Spleen (tissue), 11 donors: Measurements from ENCODE around the gene NSG1. TPM values are rescaled to one million over a fixed set of nuclear protein-coding genes. Genes with fewer than 3 reads are reported as not detected.

ENCODE experiments used
- DNase-seq: peaks from one replicate; pipeline ENCODE4 v3.0.0-alpha.2; 2020
- H3K27ac ChIP-seq, 8 donors: fragments of 200-600 bp; sonication (generic) in 7 of 8; 1 replicate in 4 of 8; 2 replicates in 4 of 8; pipeline versions ENCODE4 v1.5.0 to v1.8.0; 2016 to 2021; ENCODE audit warnings: inconsistent platforms in 4 of 8, mild to moderate bottlenecking in 4 of 8, moderate library complexity in 1 of 8
- H3K27me3 ChIP-seq, 7 donors: fragments of 200-600 bp; sonication (generic) in 6 of 7; replicated peaks in 1 of 7; 1 replicate in 4 of 7; 2 replicates in 3 of 7; pipeline versions ENCODE4 v1.5.0 to v1.8.0; 2016 to 2021; ENCODE audit warnings: inconsistent platforms in 3 of 7, mild to moderate bottlenecking in 1 of 7
- H3K36me3 ChIP-seq, 6 donors: fragments of 200-600 bp; sonication (generic) in 5 of 6; 1 replicate in 4 of 6; 2 replicates in 2 of 6; pipeline versions ENCODE4 v1.5.0 to v1.8.0; 2016 to 2021; ENCODE audit warnings: inconsistent platforms in 2 of 6
- H3K4me1 ChIP-seq, 6 donors: fragments of 200-600 bp; sonication (generic) in 5 of 6; 1 replicate in 3 of 6; 2 replicates in 3 of 6; pipeline versions ENCODE4 v1.5.0 to v1.8.0; 2016 to 2021; ENCODE audit warnings: inconsistent platforms in 3 of 6
- H3K4me3 ChIP-seq, 8 donors: fragments of 200-600 bp; sonication (generic) in 7 of 8; 1 replicate in 4 of 8; 2 replicates in 4 of 8; pipeline versions ENCODE4 v1.5.0 to v1.8.0; 2016 to 2021; ENCODE audit warnings: inconsistent platforms in 4 of 8, mild to moderate bottlenecking in 4 of 8, moderate library complexity in 2 of 8
- H3K9me3 ChIP-seq, 8 donors: fragments of 200-600 bp; sonication (generic) in 7 of 8; 1 replicate in 4 of 8; 2 replicates in 4 of 8; pipeline versions ENCODE4 v1.5.0 to v1.8.0; 2016 to 2021; ENCODE audit warnings: inconsistent platforms in 4 of 8
- POLR2A ChIP-seq, 3 donors: fragments of 450-650 bp; IDR thresholded peaks; one replicate each; pipeline ENCODE4 v1.5.1; 2017; ENCODE audit warnings: antibody characterized with exemption in 3 of 3, mild to moderate bottlenecking in 1 of 3
- POLR2AphosphoS5 ChIP-seq, 3 donors: sonication (generic); formaldehyde crosslinking; IDR thresholded peaks; one replicate each; pipeline ENCODE4 v1.5.1; 2017; ENCODE audit warnings: antibody characterized with exemption in 3 of 3
- WGBS, 5 donors: extraction: QIAGEN DNeasy Blood & Tissue Kit in 3 of 5; methylation state at CpG; one replicate each; pipeline versions ENCODE4 v1.1.5 to v1.1.7; 2013 to 2018; 5-methylcytosine and 5-hydroxymethylcytosine counted together
- intact Hi-C: fragments of 100-400 bp; cut with DNase I; formaldehyde crosslinking; loops from one replicate; pipeline ENCODE4 v1.15.0; 2023; ENCODE audit warnings: low total_unique reads
- polyA plus RNA-seq, 3 donors: library from polyadenylated mRNA; stranded (reverse); fragments of 200-250 nt; gene quantifications; one replicate each; pipeline ENCODE4 v1.2.1, GENCODE V29; 2013
- total RNA-seq, 7 donors: library from RNA; depleted of rRNA in 3 of 7; stranded (reverse); fragments of >200 nt in 3 of 7; fragmentation: NEBNext Ultra II Directional in 4 of 7; extraction: Animal tissue kit (Norgen Biotek cat#: 25700) in 4 of 7; gene quantifications; one replicate each; pipeline versions ENCODE4 v1.1.0 to v1.2.1, GENCODE V29; 2016 to 2021
- TF ChIP-seq, protein P1 (sequence below), 11 experiments: fragments of 200-600 bp in 7 of 11; fragments of 450-650 bp in 4 of 11; sonication (generic) in 4 of 11; IDR thresholded peaks in 8 of 11; conservative IDR thresholded peaks in 3 of 11; 1 replicate in 7 of 11; 2 replicates in 4 of 11; pipeline versions ENCODE4 v1.4.0 to v1.8.0; 2016 to 2021; ENCODE audit warnings: antibody characterized with exemption in 11 of 11, inconsistent platforms in 4 of 11, mild to moderate bottlenecking in 1 of 11
- donor health status: healthy with polysubstance abuse.
- donor health status: DM: no; HTN: no; CAD: no; lungs with moderate emphysema.
- donor health status: DM: no; HTN: no; CAD: no.
- donor health status: Bipolar disorder and iron deficiency.
- donor health status: healthy.
- donor health status: DM: no; HTN: no; CAD: no.
- donor health status: DM: yes; HTN: yes; CAD: no.

The NSG1 gene
- total and polyA plus RNA-seq, 10 donors = 0.22 to 4.1 (median 1.4) TPM

DNA sequence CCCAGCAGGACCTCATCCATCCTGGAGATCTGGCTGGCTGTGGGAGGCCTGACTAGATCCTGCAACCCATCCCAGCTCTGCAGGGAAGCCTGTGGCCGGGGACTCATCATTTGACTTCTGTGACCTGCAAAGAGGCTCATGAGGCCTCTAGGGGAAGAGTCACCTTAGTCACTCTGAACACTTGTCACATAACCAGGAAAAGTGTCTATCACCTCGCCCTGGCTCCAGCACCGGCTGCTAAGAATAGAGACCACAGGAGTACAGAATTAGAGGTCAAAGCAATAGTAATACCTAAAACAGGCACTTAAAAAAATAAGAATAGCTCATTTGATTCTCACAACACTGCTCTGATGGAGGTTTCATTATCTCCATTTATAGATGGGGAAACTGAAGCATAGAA lies 3.8 kb upstream of the NSG1 start:
- intact Hi-C loops = no loop called here
- no peak for DNase-seq
- Histone ChIP-seq H3K27me3 (peaks cover 11 to 81% (median 39%) of the 10 kb centered on the region in 7 donors), H3K36me3 (no peaks in the 10 kb centered on the region), H3K4me1 (peaks cover 19 to 29% (median 25%) of the 10 kb centered on the region in 6 donors), H3K9me3 (no peaks in the 10 kb centered on the region), H3K4me3 (no peak overlapping the region), H3K27ac (no peak overlapping the region)
- TF ChIP-seq, protein P1, sequence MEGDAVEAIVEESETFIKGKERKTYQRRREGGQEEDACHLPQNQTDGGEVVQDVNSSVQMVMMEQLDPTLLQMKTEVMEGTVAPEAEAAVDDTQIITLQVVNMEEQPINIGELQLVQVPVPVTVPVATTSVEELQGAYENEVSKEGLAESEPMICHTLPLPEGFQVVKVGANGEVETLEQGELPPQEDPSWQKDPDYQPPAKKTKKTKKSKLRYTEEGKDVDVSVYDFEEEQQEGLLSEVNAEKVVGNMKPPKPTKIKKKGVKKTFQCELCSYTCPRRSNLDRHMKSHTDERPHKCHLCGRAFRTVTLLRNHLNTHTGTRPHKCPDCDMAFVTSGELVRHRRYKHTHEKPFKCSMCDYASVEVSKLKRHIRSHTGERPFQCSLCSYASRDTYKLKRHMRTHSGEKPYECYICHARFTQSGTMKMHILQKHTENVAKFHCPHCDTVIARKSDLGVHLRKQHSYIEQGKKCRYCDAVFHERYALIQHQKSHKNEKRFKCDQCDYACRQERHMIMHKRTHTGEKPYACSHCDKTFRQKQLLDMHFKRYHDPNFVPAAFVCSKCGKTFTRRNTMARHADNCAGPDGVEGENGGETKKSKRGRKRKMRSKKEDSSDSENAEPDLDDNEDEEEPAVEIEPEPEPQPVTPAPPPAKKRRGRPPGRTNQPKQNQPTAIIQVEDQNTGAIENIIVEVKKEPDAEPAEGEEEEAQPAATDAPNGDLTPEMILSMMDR (IDR thresholded peaks at IDR 0.05 in 8 of 11, conservative IDR thresholded peaks at IDR 0.05 in 3 of 11) = no peak
- TF ChIP-seq POLR2A (IDR thresholded peaks at IDR 0.05) (no peak), POLR2AphosphoS5 (IDR thresholded peaks at IDR 0.05) (no peak)
- 62 to 81% (median 72%) methylated on average over 3 of the region's 3 CpGs for WGBS, 5 donors

DNA sequence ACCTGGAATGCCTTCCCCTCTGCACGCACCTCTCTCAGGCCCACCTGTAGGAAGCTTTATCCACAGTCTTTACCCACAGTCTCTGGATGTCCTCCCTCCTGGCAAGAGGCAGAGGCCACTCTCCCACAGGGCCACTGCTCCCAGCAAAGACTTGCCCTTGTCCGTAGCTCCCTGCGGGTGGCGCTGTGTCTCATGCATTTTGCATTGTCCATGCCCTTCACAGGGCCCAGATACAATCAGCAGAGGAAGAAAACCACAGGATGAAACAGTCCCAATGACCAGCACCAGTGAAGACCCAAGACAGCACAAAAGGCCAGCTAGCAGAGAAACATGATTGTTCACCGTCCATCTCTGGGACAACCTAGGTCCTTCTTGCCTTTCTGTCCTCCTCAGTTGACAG lies 2.1 kb upstream of the NSG1 start:
- Histone ChIP-seq H3K4me3 (no peak overlapping the region), H3K27me3 (peaks cover 11 to 87% (median 51%) of the 10 kb centered on the region in 7 donors), H3K9me3 (no peaks in the 10 kb centered on the region), H3K36me3 (no peaks in the 10 kb centered on the region), H3K4me1 (peaks cover 20 to 38% (median 28%) of the 10 kb centered on the region in 6 donors), H3K27ac (no peak overlapping the region)
- TF ChIP-seq POLR2AphosphoS5 (IDR thresholded peaks at IDR 0.05) (no peak), POLR2A (IDR thresholded peaks at IDR 0.05) (no peak)
- TF ChIP-seq, protein P1 (IDR thresholded peaks at IDR 0.05 in 8 of 11, conservative IDR thresholded peaks at IDR 0.05 in 3 of 11) = no peak
- intact Hi-C loops = no loop called here
- WGBS, 5 donors = 30 to 43% (median 40%) methylated on average over 5 of the region's 5 CpGs
- DNase-seq = no peak

DNA sequence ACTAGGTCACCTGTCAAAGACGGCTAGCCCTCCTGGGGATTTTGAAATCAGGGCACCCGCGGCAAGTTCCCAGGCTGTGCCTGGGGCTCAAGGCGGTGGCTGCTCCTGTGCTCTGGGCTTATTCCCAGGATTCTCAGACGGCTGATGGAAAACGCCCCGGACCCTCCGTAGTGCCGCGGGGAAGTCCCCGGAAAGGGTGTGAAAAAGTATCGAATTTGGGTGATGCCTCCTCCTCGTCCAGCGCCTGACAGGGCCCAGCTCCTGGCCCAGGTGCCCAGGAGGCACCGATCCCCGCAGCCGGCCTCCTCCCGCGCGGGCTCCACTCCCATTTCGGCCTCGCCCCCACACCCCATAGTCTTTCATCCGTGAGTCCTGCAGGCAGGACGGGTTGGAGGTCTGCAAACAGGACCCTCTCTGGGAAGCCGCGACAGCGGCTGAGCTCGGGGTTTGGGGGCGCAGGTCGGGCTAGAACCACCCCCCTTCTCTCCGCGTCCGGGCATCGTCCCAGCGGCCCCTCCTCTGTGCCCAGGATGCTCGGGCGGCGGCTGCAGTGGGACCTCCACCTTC lies 1.1 kb upstream of the NSG1 start:
- DNase-seq = no peak
- H3K36me3 ChIP-seq = no peaks in the 10 kb centered on the region
- no peaks in the 10 kb centered on the region for H3K9me3 ChIP-seq
- TF ChIP-seq, protein P1 (IDR thresholded peaks at IDR 0.05 in 8 of 11, conservative IDR thresholded peaks at IDR 0.05 in 3 of 11) = no peak
- TF ChIP-seq POLR2AphosphoS5 (IDR thresholded peaks at IDR 0.05) (no peak), POLR2A (IDR thresholded peaks at IDR 0.05) (no peak)
- 3 to 5% (median 4%) methylated on average over 34 to 38 of the region's 38 CpGs for WGBS, 5 donors
- H3K4me1 ChIP-seq = peaks cover 20 to 38% (median 28%) of the 10 kb centered on the region in 6 donors
- H3K4me3 ChIP-seq = peak overlapping the region in 6 of 8 donors; percentile 35 to 72 (median 46)
- intact Hi-C loops = no loop called here
- peaks cover 11 to 88% (median 51%) of the 10 kb centered on the region in 7 donors for H3K27me3 ChIP-seq
- no peak overlapping the region for H3K27ac ChIP-seq

DNA sequence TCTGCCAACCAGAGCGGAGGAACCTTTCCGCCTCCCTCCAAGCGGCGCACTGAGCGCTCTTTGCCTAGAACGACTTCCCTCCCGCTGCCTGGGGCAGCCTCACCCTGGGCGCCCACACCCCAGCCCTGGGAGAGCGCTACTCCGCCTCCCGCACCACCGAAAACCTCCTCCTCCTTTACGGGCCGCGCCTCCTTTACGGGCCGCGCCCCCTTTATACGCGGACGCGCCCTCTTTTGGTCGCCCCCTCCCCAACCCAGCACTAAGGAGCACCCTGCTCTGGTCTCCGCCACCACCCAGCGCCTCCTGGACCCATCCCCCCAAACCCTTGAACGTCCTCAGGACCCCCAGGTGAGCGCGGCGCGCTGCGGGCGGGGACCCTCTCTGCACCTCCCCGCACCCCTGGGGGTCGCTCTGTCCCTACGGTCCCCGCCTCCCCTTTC lies 586 bp upstream of the NSG1 start:
- no peak for TF ChIP-seq POLR2AphosphoS5 (IDR thresholded peaks at IDR 0.05)
- TF ChIP-seq, protein P1 (IDR thresholded peaks at IDR 0.05 in 8 of 11, conservative IDR thresholded peaks at IDR 0.05 in 3 of 11) = no peak
- TF ChIP-seq POLR2A (IDR thresholded peaks at IDR 0.05) = no peak
- Histone ChIP-seq H3K4me1 (peaks cover 20 to 38% (median 28%) of the 10 kb centered on the region in 6 donors), H3K27ac (no peak overlapping the region), H3K27me3 (peaks cover 11 to 92% (median 51%) of the 10 kb centered on the region in 7 donors), H3K4me3 (peak overlapping the region; percentile 34 to 72 (median 44)), H3K9me3 (no peaks in the 10 kb centered on the region), H3K36me3 (no peaks in the 10 kb centered on the region)
- WGBS, 5 donors = 1 to 5% (median 2%) methylated on average over 24 to 36 of the region's 36 CpGs
- intact Hi-C loops = no loop called here
- no peak for DNase-seq
